Osteoblast (primary cell): ENCODE measurements around the gene MRPS25. TPM values are rescaled to one million over a fixed set of nuclear protein-coding genes. Genes with fewer than 3 reads are reported as not detected.

ENCODE experiments used
- DNase-seq: peaks from one replicate; pipeline ENCODE4 v3.0.0; 2011; ENCODE audit warnings: low spot score, mixed read lengths; ENCODE audit not compliant: insufficient read length; ENCODE audit errors: missing footprints
- H2AFZ ChIP-seq: 2 replicates; pipeline ENCODE4 v1.6.0; 2011; ENCODE audit warnings: mild to moderate bottlenecking, low read length
- H3K27ac ChIP-seq: 2 replicates; pipeline ENCODE4 v1.5.1; 2011; ENCODE audit warnings: mild to moderate bottlenecking, low read depth, low read length, moderate library complexity
- H3K27me3 ChIP-seq: 2 replicates; pipeline ENCODE4 v1.6.0; 2012; ENCODE audit warnings: mild to moderate bottlenecking, control low read depth, inconsistent platforms, low read length, moderate library complexity; ENCODE audit not compliant: insufficient read depth
- H3K36me3 ChIP-seq: 2 replicates; pipeline ENCODE4 v1.5.1; 2011; ENCODE audit warnings: mild to moderate bottlenecking, low read length, control low read depth, moderate library complexity; ENCODE audit not compliant: insufficient read depth
- H3K4me1 ChIP-seq: 2 replicates; pipeline ENCODE4 v1.5.1; 2011; ENCODE audit warnings: mild to moderate bottlenecking, low read length, control low read depth, moderate library complexity; ENCODE audit not compliant: insufficient read depth
- H3K4me2 ChIP-seq: 2 replicates; pipeline ENCODE4 v1.6.0; 2011; ENCODE audit warnings: mild to moderate bottlenecking, low read length; ENCODE audit not compliant: insufficient read depth
- H3K4me3 ChIP-seq: fragments of 200-600 bp; sonication (generic); 3 replicates; pipeline ENCODE4 v1.5.1; 2012; ENCODE audit warnings: mild to moderate bottlenecking, low read length, inconsistent platforms; ENCODE audit not compliant: insufficient read depth
- H3K79me2 ChIP-seq: 2 replicates; pipeline ENCODE4 v1.6.0; 2012; ENCODE audit warnings: mild to moderate bottlenecking, low read length, control low read depth, inconsistent platforms; ENCODE audit not compliant: insufficient read depth
- H3K9me3 ChIP-seq: 2 replicates; pipeline ENCODE4 v1.5.1; 2011; ENCODE audit warnings: low read depth, low read length, control low read depth
- H4K20me1 ChIP-seq: 2 replicates; pipeline ENCODE4 v1.6.0; 2012; ENCODE audit warnings: mild to moderate bottlenecking, low read length, control low read depth; ENCODE audit not compliant: insufficient read depth
- total RNA-seq: library from RNA; depleted of rRNA; stranded (reverse); fragments of >200 nt; gene quantifications from 2 replicates; pipeline ENCODE4 v1.2.3, GENCODE V29; 2012
- TF ChIP-seq, protein P1 (sequence below): IDR thresholded peaks from 2 replicates; pipeline ENCODE4 v1.5.1; 2011; ENCODE audit warnings: mild to moderate bottlenecking, low read depth, low read length, moderate library complexity; ENCODE audit errors: extremely low read depth

MRPS25 gene
- total RNA-seq, 1 donor: 11.2 TPM

DNA sequence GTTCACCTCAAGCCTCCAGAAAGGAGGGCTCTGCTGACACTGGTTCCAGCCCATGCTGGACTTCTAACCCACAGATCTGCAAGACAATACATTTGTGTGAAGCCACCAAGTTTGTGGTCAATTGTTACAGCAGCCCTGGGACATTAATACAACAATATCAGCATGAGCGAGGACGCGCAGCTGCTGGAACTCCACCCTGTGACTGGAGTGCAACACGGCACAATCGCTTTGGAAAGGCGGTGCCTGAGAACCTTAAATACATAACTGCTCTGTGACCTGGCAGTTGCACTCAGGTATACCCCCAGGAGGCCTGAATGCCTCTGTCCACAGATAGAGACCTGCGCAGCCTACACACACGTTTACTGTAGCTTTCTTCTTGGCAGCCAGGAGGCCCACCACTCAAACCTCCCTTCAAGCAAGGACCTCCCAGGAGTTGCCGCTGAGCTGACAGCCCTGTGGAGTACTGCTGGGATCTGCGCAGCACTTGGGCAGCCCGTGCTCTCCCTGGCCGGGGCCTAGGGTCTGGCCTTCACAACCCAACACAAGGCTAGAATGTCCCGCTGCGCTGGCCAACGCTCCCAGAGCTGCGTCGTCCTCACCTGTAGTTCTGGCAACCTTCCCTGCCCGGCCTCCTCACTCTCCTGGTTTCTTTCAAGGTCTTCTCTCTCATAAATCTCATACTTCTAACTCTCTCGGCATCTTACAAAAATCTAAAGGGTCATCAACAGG is 8.3 kb downstream of the MRPS25 start:
- no peaks in the 10 kb centered on the region for H3K27me3 ChIP-seq
- DNase-seq: no peak
- no peak overlapping the region for H2AFZ ChIP-seq
- TF ChIP-seq, protein P1, sequence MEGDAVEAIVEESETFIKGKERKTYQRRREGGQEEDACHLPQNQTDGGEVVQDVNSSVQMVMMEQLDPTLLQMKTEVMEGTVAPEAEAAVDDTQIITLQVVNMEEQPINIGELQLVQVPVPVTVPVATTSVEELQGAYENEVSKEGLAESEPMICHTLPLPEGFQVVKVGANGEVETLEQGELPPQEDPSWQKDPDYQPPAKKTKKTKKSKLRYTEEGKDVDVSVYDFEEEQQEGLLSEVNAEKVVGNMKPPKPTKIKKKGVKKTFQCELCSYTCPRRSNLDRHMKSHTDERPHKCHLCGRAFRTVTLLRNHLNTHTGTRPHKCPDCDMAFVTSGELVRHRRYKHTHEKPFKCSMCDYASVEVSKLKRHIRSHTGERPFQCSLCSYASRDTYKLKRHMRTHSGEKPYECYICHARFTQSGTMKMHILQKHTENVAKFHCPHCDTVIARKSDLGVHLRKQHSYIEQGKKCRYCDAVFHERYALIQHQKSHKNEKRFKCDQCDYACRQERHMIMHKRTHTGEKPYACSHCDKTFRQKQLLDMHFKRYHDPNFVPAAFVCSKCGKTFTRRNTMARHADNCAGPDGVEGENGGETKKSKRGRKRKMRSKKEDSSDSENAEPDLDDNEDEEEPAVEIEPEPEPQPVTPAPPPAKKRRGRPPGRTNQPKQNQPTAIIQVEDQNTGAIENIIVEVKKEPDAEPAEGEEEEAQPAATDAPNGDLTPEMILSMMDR: no peak
- H3K27ac ChIP-seq: no peak overlapping the region
- H3K79me2 ChIP-seq: peaks cover 73% of the 10 kb centered on the region
- no peak overlapping the region for H3K4me2 ChIP-seq
- peaks cover 37% of the 10 kb centered on the region for H3K36me3 ChIP-seq
- H3K4me3 ChIP-seq: no peak overlapping the region
- H3K4me1 ChIP-seq: no peaks in the 10 kb centered on the region
- H4K20me1 ChIP-seq: peaks cover 4% of the 10 kb centered on the region
- H3K9me3 ChIP-seq: no peaks in the 10 kb centered on the region

DNA sequence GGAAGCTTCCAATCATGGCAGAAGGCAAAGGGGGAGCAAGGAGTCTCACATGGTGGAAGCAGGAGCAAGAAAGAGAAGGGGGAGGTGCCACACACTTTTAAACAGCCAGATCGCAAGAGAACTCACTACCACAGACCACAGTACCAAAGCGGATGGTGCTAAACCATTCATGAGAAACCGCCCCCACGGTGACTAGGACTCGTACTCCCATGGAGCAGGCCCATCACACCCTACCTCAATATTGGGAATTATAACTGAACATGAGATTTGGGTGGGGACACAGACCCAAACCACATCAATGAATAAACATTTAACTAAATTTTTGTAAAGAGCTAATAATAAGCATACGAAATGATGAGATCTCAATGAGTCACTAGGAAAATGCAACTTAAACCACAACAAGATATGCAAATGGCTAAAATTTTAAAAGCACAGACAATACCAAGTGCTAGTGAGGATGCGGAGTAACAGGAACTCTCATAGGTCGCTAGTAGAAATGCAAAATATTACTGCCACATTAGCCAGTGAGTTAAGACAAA is 10.0 kb downstream of the MRPS25 start:
- Histone ChIP-seq H4K20me1 (peaks cover 5% of the 10 kb centered on the region), H3K4me3 (no peak overlapping the region), H2AFZ (no peak overlapping the region), H3K4me1 (no peaks in the 10 kb centered on the region), H3K27me3 (no peaks in the 10 kb centered on the region), H3K4me2 (no peak overlapping the region), H3K27ac (no peak overlapping the region), H3K36me3 (peaks cover 45% of the 10 kb centered on the region), H3K79me2 (peaks cover 84% of the 10 kb centered on the region), H3K9me3 (no peaks in the 10 kb centered on the region)
- peak; percentile 89 for DNase-seq
- TF ChIP-seq, protein P1: no peak

DNA sequence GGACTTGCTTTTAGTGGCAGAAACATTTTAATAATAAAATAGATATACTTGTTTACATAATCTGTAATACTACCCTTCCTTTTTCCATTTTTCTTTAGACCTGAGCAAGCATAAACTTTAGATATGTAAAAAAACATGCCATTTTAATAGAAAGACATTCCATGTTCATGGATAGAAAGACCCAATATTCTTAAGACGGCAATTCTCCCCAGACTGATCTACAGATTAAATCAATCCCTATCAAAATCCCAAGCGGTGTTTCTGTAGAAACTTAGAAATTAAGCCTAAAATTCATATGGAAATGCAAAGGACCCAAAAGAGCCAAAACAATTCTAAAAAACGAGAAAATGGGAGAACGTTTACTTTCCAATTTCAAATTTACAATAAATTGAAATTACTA is 11.6 kb downstream of the MRPS25 start:
- peaks cover 5% of the 10 kb centered on the region for H4K20me1 ChIP-seq
- H3K4me2 ChIP-seq: no peak overlapping the region
- H3K27ac ChIP-seq: no peak overlapping the region
- H3K4me1 ChIP-seq: no peaks in the 10 kb centered on the region
- H2AFZ ChIP-seq: no peak overlapping the region
- H3K9me3 ChIP-seq: no peaks in the 10 kb centered on the region
- H3K4me3 ChIP-seq: no peak overlapping the region
- H3K36me3 ChIP-seq: peaks cover 53% of the 10 kb centered on the region
- no peak for DNase-seq
- H3K79me2 ChIP-seq: peaks cover 78% of the 10 kb centered on the region
- TF ChIP-seq, protein P1: no peak
- H3K27me3 ChIP-seq: no peaks in the 10 kb centered on the region
